GM13977 (cell line): ENCODE data around the gene PHRF1.

ENCODE experiments used
- DNase-seq: peaks from one replicate; pipeline ENCODE4 v3.0.0; 2012; ENCODE audit warnings: low spot score
- in situ Hi-C: fragments of 300-500 bp; cut with MboI; formaldehyde crosslinking; loops from one replicate; pipeline ENCODE4 v1.12.0; 2022; ENCODE audit warnings: low sequenced_read_pairs, low pct_unique_long_range_greater_than_20kb, mixed read lengths, inconsistent platforms; ENCODE audit not compliant: unreplicated experiment
- TF ChIP-seq, protein P1 (sequence below): IDR thresholded peaks from 2 replicates; pipeline ENCODE4 v1.5.1; 2012; ENCODE audit warnings: mild to moderate bottlenecking, control low read depth; ENCODE audit not compliant: insufficient read depth; ENCODE audit errors: extremely low read depth, missing control alignments

PHRF1 gene

DNA sequence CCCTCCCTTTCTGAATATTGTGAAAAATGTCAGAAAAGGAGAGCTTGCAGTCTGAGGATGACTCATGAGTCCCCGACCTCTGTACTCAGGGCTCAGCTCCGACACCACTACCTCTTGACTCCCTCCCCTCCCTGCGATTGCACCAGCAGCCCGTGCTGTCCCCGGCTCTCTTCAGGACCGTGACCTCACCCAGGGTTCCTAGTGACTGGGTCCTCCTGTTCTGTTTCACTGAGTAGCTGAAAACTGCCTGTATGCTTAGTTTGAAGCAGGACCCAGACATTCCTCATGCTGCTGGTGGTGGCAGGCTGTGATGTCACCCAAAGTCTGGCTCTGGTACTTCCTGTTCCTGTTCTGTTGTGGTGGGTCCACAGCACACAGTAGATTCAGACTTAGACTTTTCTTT is 11.7 kb downstream of the PHRF1 start:
- TF ChIP-seq, protein P1, sequence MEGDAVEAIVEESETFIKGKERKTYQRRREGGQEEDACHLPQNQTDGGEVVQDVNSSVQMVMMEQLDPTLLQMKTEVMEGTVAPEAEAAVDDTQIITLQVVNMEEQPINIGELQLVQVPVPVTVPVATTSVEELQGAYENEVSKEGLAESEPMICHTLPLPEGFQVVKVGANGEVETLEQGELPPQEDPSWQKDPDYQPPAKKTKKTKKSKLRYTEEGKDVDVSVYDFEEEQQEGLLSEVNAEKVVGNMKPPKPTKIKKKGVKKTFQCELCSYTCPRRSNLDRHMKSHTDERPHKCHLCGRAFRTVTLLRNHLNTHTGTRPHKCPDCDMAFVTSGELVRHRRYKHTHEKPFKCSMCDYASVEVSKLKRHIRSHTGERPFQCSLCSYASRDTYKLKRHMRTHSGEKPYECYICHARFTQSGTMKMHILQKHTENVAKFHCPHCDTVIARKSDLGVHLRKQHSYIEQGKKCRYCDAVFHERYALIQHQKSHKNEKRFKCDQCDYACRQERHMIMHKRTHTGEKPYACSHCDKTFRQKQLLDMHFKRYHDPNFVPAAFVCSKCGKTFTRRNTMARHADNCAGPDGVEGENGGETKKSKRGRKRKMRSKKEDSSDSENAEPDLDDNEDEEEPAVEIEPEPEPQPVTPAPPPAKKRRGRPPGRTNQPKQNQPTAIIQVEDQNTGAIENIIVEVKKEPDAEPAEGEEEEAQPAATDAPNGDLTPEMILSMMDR: no peak

DNA sequence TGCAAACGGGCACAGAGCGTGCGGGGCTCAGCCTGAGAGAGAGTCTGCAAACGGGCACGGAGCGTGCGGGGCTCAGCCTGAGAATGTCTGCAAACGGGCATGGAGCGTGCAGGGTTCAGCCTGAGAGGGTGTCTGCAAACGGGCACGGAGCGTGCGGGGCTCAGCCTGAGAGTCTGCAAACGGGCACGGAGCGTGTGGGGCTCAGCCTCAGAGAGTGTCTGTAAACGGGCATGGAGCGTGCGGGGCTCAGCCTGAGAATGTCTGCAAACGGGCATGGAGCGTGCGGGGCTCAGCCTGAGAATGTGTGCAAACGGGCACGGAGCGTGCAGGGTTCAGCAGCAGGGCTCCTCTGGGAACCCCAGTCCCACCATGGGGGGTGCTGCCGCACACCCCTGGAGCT is 13.5 kb downstream of the PHRF1 start:
- TF ChIP-seq, protein P1: no peak
- no peak for DNase-seq
- in situ Hi-C loops: no loop called here

More for the DNA sequence above, 11.7 kb downstream of the PHRF1 start:
- in situ Hi-C loops: no loop called here
- DNase-seq: no peak

DNA sequence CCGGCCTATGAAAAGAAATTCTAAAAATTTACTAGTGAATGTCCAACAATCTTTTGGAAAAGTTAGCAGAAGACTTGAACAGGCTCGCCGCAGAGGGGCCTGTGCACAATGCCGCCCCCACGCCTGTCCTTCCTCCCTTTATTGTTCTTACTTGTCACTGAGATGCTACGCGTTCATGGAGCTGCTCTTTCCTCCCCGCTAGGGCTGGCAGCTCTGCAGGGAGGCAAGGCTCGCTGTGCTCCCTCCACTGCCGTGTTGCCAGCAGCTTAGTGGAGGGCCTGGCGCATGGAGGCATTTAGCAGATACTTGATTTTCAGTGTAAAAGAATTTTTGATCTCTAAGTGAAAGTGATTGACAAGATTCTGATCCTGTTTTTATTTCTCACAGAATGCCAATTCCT is 14.7 kb downstream of the PHRF1 start:
- no peak for DNase-seq
- TF ChIP-seq, protein P1: no peak
- in situ Hi-C loops: no loop called here

DNA sequence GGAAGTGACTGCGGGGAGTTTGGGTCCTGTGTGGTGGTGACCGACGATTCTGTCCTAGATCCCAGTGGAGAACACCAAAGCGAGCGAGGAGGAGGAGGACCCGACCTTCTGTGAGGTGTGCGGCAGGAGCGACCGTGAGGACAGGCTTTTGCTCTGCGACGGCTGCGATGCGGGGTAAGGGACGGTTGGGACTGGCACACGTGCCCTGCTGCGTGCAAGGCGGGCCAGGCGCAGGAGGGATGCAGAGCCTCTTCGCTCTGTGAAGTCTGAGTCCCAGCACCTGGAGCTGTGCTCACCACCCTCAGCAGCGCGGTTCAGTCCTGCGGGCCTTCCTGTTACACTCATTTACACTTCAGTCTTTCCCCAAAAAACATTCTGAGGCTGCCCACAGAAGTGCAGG is 16.2 kb downstream of the PHRF1 start:
- TF ChIP-seq, protein P1: no peak
- in situ Hi-C loops: no loop called here
- no peak for DNase-seq

DNA sequence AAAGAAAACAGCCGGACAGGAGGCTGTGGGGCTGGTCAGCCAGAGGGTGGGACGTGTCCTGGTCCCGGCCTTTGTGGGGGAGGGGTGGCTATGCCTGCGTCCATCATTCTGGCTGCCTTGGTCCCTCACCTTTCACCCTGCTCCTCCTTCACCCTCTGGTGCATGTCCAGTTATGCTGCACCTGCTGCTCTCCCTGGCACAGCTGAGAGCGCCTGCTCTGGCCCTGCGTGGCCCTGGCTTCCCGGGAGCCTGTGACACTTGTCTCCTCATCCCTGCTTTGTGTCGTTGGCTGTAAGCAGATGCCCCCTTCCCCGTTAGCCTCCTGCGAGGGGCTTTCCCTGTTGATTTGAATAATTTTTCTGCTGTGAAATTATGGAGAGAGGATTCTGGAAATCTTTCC is 16.6 kb downstream of the PHRF1 start:
- TF ChIP-seq, protein P1: no peak
- DNase-seq: no peak
- in situ Hi-C loops: no loop called here

DNA sequence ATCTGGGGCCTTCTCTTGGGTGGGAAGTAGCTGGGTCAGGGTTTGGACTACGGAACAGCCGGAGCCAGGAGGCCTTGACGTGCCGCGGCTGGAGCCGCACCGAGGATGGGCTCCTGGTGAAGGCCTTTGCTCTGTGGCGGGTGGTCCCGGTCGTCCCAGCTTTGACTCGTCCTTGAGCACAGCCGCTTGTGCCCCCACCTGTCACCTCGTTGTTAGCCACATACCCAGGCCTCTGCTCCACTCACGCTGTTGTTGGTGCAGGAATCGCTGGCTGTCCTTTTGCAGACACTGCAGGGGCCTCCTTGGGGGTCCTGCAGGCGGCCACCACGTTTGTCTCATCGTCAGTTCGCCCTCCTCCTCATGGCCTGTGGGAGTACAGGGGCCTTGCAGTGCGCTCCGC is 17.1 kb downstream of the PHRF1 start:
- TF ChIP-seq, protein P1: no peak
- DNase-seq: no peak
- in situ Hi-C loops: no loop called here

DNA sequence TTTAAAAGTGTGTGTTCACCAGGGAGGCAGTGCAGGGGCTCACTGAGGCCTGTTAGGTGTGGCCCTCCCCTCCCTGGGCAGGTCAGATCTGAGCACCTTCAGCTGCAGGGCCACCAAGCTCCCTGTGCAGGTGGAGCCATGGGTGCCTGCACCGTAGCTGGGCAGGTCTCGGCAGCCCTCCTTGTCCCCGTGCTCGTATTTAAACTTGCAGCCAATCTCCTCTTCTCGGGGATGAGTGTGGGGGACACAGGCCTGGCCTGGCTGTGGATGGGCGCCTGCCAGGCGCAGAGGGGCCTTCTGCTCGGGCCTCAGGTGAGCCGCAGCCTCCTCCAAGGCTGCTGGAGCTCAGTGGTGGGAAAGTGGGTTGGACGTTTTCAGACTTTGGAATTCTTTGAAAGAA is 19.1 kb downstream of the PHRF1 start:
- in situ Hi-C loops: no loop called here
- TF ChIP-seq, protein P1: no peak
- DNase-seq: no peak
